Duodenal mucosa (tissue), 2 donors: ENCODE measurements around the gene NSFL1C.

Experiments
- H3K27ac ChIP-seq: one replicate; pipeline ENCODE4 v1.7.0; 2013; ENCODE audit warnings: low read depth, low read length
- H3K27me3 ChIP-seq, 2 donors: one replicate each; pipeline ENCODE4 v1.7.0; 2013; ENCODE audit warnings: low read length in 2 of 2, control low read depth in 1 of 2; ENCODE audit not compliant: insufficient read depth in 2 of 2, control insufficient read depth in 1 of 2
- H3K36me3 ChIP-seq, 2 donors: one replicate each; pipeline ENCODE4 v1.7.0; 2013; ENCODE audit warnings: low read length in 2 of 2, control low read depth in 1 of 2; ENCODE audit not compliant: insufficient read depth in 2 of 2, control insufficient read depth in 1 of 2
- H3K4me1 ChIP-seq, 2 donors: one replicate each; pipeline ENCODE4 v1.7.0; 2013; ENCODE audit warnings: low read length in 2 of 2, control low read depth in 1 of 2; ENCODE audit not compliant: insufficient read depth in 2 of 2, control insufficient read depth in 1 of 2
- H3K4me3 ChIP-seq, 2 donors: one replicate each; pipeline ENCODE4 v1.7.0; 2013; ENCODE audit warnings: low read length in 2 of 2, low read depth in 1 of 2
- H3K9ac ChIP-seq, 2 donors: one replicate each; pipeline ENCODE4 v1.7.0; 2013; ENCODE audit warnings: low read length in 2 of 2, low read depth in 1 of 2
- H3K9me3 ChIP-seq, 2 donors: one replicate each; pipeline ENCODE4 v1.7.0; 2013; ENCODE audit warnings: low read length in 2 of 2, control low read depth in 1 of 2; ENCODE audit not compliant: control insufficient read depth in 1 of 2

Gene NSFL1C

GRCh38 chr20:1472556-1473245 is 6.1 kb upstream of the NSFL1C start:
- Histone ChIP-seq H3K4me1 (peaks cover 46% of the 10 kb centered on the region in 2 donors), H3K9ac (peak overlapping the region in 1 of 2 donors; percentile 27), H3K9me3 (no peaks in the 10 kb centered on the region), H3K27ac (no peak overlapping the region), H3K27me3 (peaks cover 0 to 3% of the 10 kb centered on the region in 2 donors), H3K4me3 (no peak overlapping the region), H3K36me3 (no peaks in the 10 kb centered on the region)

- Histone ChIP-seq H3K27ac (no peak overlapping the region), H3K27me3 (peaks cover 0 to 3% of the 10 kb centered on the region in 2 donors), H3K36me3 (no peaks in the 10 kb centered on the region), H3K9me3 (no peaks in the 10 kb centered on the region), H3K9ac (no peak overlapping the region), H3K4me3 (no peak overlapping the region), H3K4me1 (peaks cover 51 to 52% of the 10 kb centered on the region in 2 donors)
Observed at GRCh38 chr20:1471242-1471641, 4.6 kb upstream of the NSFL1C start.

- Histone ChIP-seq H3K36me3 (peaks cover 3 to 4% of the 10 kb centered on the region in 2 donors), H3K4me3 (no peak overlapping the region), H3K4me1 (peaks cover 60 to 63% of the 10 kb centered on the region in 2 donors), H3K27ac (no peak overlapping the region), H3K9ac (no peak overlapping the region), H3K27me3 (peaks cover 0 to 3% of the 10 kb centered on the region in 2 donors), H3K9me3 (no peaks in the 10 kb centered on the region)
Observed at GRCh38 chr20:1469925-1470571, 3.4 kb upstream of the NSFL1C start.

- Histone ChIP-seq H3K9ac (no peak overlapping the region), H3K4me1 (peaks cover 67 to 69% of the 10 kb centered on the region in 2 donors), H3K27me3 (peaks cover 0 to 3% of the 10 kb centered on the region in 2 donors), H3K27ac (no peak overlapping the region), H3K4me3 (no peak overlapping the region), H3K36me3 (peaks cover 4 to 8% of the 10 kb centered on the region in 2 donors), H3K9me3 (no peaks in the 10 kb centered on the region)
Observed at GRCh38 chr20:1469306-1469905, 2.8 kb upstream of the NSFL1C start.

- H3K4me3 ChIP-seq, result peak overlapping the region; percentile 65 to 69
- no peaks in the 10 kb centered on the region for H3K9me3 ChIP-seq
- peak overlapping the region; percentile 57 for H3K27ac ChIP-seq
- H3K36me3 ChIP-seq, result peaks cover 4 to 18% of the 10 kb centered on the region in 2 donors
- peaks cover 60 to 62% of the 10 kb centered on the region in 2 donors for H3K4me1 ChIP-seq
- no peak overlapping the region for H3K9ac ChIP-seq
- H3K27me3 ChIP-seq, result peaks cover 0 to 3% of the 10 kb centered on the region in 2 donors
Observed at GRCh38 chr20:1468117-1468624, 1.5 kb upstream of the NSFL1C start.

GRCh38 chr20:1467355-1468116 is 887 bp upstream of the NSFL1C start:
- peaks cover 54 to 56% of the 10 kb centered on the region in 2 donors for H3K4me1 ChIP-seq
- H3K4me3 ChIP-seq, result peak overlapping the region; percentile 65 to 69
- H3K27me3 ChIP-seq, result no peaks in the 10 kb centered on the region
- peak overlapping the region; percentile 70 to 76 for H3K9ac ChIP-seq
- H3K9me3 ChIP-seq, result no peaks in the 10 kb centered on the region
- H3K27ac ChIP-seq, result peak overlapping the region; percentile 85
- peaks cover 4 to 18% of the 10 kb centered on the region in 2 donors for H3K36me3 ChIP-seq

- no peaks in the 10 kb centered on the region for H3K9me3 ChIP-seq
- no peaks in the 10 kb centered on the region for H3K27me3 ChIP-seq
- peak overlapping the region; percentile 85 for H3K27ac ChIP-seq
- H3K9ac ChIP-seq, result peak overlapping the region; percentile 70 to 76
- H3K36me3 ChIP-seq, result peaks cover 4 to 20% of the 10 kb centered on the region in 2 donors
- peak overlapping the region; percentile 65 to 69 for H3K4me3 ChIP-seq
- peaks cover 49 to 50% of the 10 kb centered on the region in 2 donors for H3K4me1 ChIP-seq
Observed at GRCh38 chr20:1467082-1467354, 369 bp upstream of the NSFL1C start.

- Histone ChIP-seq H3K9me3 (no peaks in the 10 kb centered on the region), H3K36me3 (peaks cover 10 to 34% of the 10 kb centered on the region in 2 donors), H3K27me3 (no peaks in the 10 kb centered on the region), H3K9ac (peak overlapping the region; percentile 65 to 77), H3K4me3 (peak overlapping the region; percentile 84 to 88), H3K27ac (peak overlapping the region; percentile 85), H3K4me1 (peaks cover 44% of the 10 kb centered on the region in 2 donors)
Observed at GRCh38 chr20:1465470-1466210, 1.0 kb downstream of the NSFL1C start.

- Histone ChIP-seq H3K36me3 (peaks cover 18 to 49% of the 10 kb centered on the region in 2 donors), H3K9me3 (no peaks in the 10 kb centered on the region), H3K27ac (no peak overlapping the region), H3K4me1 (peaks cover 30 to 35% of the 10 kb centered on the region in 2 donors), H3K9ac (no peak overlapping the region), H3K27me3 (no peaks in the 10 kb centered on the region), H3K4me3 (no peak overlapping the region)
Observed at GRCh38 chr20:1463971-1464570, 2.6 kb downstream of the NSFL1C start.
